Measurements from ENCODE around the gene ABL1.
A peak's percentile ranks its signal among the peaks of the same experiment; 100 is the strongest.

Gene ABL1

DNA sequence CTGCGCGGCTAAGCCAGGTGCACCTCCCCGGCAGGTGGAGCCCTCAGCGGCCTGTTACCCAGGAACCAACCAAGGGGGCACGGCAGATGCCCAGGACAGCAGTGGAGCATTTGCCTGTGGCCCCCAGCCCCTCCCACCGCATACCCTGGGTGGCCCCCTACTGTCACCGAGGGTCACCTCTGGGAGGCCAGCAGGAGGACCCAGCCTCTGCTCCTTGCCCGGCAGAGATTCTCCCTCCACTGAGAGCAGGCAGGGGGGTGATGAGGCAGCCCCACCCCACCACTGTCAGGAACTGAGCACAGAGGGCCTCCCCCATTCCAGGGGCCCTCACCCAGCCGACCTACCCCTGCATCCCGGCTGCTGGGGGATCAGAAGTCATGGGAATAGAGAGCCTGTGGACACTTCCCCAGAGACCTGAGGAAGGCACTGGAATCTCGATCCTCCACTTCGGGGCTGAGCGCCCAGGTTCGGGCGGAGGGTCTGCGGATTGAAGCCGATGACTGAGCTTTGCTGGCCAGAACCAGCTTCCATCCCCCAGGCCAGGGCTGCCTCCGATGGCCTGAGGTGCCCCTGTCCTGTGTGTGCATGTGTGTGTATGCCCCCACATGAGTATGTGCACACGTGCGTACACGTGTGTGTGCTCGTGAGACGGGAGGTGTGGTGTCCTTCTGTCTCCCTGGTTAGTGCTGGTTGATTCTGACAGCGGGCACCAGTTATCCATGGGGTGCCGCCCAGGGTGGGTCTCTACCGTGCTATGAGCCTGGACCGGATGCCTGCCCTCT, 61.4 kb downstream of the ABL1 start, which contains the start of gene QRFP:
Gene QRFP (minus strand): TSS at position 580 of the 782 bp plus-strand sequence. CDS start 2,974 bp downstream, outside the sequence.
- peak; percentile 1; the same call in 2 of the 3 replicates for ATAC-seq

DNA sequence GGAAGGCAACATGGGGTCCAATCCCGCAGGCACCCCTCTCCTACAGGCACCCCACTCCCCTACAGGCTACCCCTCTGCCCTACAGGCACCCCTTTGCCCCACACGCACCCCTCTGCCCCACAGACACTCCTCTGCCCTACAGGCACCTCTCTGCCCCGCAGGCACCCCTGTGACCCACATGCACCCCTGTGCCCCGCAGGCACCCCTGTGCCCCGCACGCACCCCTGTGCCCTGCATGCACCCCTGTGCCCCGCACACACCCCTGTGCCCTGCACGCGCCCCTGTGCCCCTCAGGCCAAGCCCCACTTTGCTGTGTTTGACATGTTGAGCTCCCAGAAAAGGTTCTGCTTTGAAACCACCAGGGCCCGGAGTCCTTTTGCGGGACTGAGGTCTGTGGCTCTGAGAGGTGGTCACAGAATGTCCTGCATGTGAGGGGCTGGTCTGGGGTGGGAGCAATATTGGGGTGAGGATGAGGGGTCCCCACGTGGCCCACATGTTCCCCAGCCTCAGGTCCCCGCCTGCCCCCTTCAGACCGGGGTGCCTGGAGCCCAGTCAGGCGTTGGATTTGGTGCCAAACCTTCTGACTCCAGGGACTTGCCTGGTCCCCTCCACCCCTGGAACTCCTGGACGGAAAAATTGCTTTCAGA, 62.2 kb downstream of the ABL1 start:
- no peak for TF ChIP-seq ZFP30 (CRISPR knock-in tag; IDR thresholded peaks at IDR 0.05)
- TF ChIP-seq, protein P1, sequence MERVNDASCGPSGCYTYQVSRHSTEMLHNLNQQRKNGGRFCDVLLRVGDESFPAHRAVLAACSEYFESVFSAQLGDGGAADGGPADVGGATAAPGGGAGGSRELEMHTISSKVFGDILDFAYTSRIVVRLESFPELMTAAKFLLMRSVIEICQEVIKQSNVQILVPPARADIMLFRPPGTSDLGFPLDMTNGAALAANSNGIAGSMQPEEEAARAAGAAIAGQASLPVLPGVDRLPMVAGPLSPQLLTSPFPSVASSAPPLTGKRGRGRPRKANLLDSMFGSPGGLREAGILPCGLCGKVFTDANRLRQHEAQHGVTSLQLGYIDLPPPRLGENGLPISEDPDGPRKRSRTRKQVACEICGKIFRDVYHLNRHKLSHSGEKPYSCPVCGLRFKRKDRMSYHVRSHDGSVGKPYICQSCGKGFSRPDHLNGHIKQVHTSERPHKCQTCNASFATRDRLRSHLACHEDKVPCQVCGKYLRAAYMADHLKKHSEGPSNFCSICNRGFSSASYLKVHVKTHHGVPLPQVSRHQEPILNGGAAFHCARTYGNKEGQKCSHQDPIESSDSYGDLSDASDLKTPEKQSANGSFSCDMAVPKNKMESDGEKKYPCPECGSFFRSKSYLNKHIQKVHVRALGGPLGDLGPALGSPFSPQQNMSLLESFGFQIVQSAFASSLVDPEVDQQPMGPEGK (CRISPR knock-in tag; IDR thresholded peaks at IDR 0.05; ENCODE audit: borderline replicate concordance) = no peak
- no peak for TF ChIP-seq ARNTL (CRISPR knock-in tag; IDR thresholded peaks at IDR 0.05; ENCODE audit: borderline replicate concordance, low read depth)
- no peak for TF ChIP-seq BACH2 (CRISPR knock-in tag; IDR thresholded peaks at IDR 0.05; ENCODE audit: borderline replicate concordance)
- no peak for TF ChIP-seq ZNF565 (CRISPR knock-in tag; conservative IDR thresholded peaks at IDR 0.05; ENCODE audit: low read depth)
- TF ChIP-seq CSDC2 (CRISPR knock-in tag; IDR thresholded peaks at IDR 0.05) = no peak
- TF ChIP-seq SNAI2 (CRISPR knock-in tag; IDR thresholded peaks at IDR 0.05) = no peak
- TF ChIP-seq ZFP3 (CRISPR knock-in tag; IDR thresholded peaks at IDR 0.05) = no peak
- TF ChIP-seq ZC3H10 (CRISPR knock-in tag; IDR thresholded peaks at IDR 0.05) = no peak
- TF ChIP-seq PPARA (CRISPR knock-in tag; IDR thresholded peaks at IDR 0.05; ENCODE audit: borderline replicate concordance) = no peak
- TF ChIP-seq TCF4 (CRISPR knock-in tag; IDR thresholded peaks at IDR 0.05; ENCODE audit: borderline replicate concordance) = no peak
- TF ChIP-seq ZNF8 (CRISPR knock-in tag; IDR thresholded peaks at IDR 0.05) = no peak
- no peak for TF ChIP-seq OSR1 (CRISPR knock-in tag; IDR thresholded peaks at IDR 0.05)
- no peak for TF ChIP-seq TOX (CRISPR knock-in tag; IDR thresholded peaks at IDR 0.05; ENCODE audit: borderline replicate concordance)
- TF ChIP-seq, protein P2, sequence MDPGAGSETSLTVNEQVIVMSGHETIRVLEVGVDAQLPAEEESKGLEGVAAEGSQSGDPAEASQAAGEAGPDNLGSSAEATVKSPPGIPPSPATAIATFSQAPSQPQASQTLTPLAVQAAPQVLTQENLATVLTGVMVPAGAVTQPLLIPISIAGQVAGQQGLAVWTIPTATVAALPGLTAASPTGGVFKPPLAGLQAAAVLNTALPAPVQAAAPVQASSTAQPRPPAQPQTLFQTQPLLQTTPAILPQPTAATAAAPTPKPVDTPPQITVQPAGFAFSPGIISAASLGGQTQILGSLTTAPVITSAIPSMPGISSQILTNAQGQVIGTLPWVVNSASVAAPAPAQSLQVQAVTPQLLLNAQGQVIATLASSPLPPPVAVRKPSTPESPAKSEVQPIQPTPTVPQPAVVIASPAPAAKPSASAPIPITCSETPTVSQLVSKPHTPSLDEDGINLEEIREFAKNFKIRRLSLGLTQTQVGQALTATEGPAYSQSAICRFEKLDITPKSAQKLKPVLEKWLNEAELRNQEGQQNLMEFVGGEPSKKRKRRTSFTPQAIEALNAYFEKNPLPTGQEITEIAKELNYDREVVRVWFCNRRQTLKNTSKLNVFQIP (CRISPR knock-in tag; IDR thresholded peaks at IDR 0.05; ENCODE audit: borderline replicate concordance, low read depth) = no peak
- TF ChIP-seq, protein P3, sequence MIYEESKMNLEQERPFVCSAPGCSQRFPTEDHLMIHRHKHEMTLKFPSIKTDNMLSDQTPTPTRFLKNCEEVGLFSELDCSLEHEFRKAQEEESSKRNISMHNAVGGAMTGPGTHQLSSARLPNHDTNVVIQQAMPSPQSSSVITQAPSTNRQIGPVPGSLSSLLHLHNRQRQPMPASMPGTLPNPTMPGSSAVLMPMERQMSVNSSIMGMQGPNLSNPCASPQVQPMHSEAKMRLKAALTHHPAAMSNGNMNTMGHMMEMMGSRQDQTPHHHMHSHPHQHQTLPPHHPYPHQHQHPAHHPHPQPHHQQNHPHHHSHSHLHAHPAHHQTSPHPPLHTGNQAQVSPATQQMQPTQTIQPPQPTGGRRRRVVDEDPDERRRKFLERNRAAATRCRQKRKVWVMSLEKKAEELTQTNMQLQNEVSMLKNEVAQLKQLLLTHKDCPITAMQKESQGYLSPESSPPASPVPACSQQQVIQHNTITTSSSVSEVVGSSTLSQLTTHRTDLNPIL (CRISPR knock-in tag; IDR thresholded peaks at IDR 0.05; ENCODE audit: low read depth) = no peak
- TF ChIP-seq, protein P4, sequence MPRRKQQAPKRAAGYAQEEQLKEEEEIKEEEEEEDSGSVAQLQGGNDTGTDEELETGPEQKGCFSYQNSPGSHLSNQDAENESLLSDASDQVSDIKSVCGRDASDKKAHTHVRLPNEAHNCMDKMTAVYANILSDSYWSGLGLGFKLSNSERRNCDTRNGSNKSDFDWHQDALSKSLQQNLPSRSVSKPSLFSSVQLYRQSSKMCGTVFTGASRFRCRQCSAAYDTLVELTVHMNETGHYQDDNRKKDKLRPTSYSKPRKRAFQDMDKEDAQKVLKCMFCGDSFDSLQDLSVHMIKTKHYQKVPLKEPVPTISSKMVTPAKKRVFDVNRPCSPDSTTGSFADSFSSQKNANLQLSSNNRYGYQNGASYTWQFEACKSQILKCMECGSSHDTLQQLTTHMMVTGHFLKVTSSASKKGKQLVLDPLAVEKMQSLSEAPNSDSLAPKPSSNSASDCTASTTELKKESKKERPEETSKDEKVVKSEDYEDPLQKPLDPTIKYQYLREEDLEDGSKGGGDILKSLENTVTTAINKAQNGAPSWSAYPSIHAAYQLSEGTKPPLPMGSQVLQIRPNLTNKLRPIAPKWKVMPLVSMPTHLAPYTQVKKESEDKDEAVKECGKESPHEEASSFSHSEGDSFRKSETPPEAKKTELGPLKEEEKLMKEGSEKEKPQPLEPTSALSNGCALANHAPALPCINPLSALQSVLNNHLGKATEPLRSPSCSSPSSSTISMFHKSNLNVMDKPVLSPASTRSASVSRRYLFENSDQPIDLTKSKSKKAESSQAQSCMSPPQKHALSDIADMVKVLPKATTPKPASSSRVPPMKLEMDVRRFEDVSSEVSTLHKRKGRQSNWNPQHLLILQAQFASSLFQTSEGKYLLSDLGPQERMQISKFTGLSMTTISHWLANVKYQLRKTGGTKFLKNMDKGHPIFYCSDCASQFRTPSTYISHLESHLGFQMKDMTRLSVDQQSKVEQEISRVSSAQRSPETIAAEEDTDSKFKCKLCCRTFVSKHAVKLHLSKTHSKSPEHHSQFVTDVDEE (CRISPR knock-in tag; IDR thresholded peaks at IDR 0.05) = no peak
- no peak for TF ChIP-seq ZNF70 (CRISPR knock-in tag; IDR thresholded peaks at IDR 0.05)
- TF ChIP-seq, protein P5, sequence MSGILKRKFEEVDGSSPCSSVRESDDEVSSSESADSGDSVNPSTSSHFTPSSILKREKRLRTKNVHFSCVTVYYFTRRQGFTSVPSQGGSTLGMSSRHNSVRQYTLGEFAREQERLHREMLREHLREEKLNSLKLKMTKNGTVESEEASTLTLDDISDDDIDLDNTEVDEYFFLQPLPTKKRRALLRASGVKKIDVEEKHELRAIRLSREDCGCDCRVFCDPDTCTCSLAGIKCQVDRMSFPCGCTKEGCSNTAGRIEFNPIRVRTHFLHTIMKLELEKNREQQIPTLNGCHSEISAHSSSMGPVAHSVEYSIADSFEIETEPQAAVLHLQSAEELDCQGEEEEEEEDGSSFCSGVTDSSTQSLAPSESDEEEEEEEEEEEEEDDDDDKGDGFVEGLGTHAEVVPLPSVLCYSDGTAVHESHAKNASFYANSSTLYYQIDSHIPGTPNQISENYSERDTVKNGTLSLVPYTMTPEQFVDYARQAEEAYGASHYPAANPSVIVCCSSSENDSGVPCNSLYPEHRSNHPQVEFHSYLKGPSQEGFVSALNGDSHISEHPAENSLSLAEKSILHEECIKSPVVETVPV (CRISPR knock-in tag; IDR thresholded peaks at IDR 0.05) = no peak
- TF ChIP-seq ESRRG (CRISPR knock-in tag; IDR thresholded peaks at IDR 0.05) = no peak
- peak; percentile 3; the same call in 2 of the 3 replicates for ATAC-seq

More for the DNA sequence above, 61.4 kb downstream of the ABL1 start, which contains the start of gene QRFP:
- TF ChIP-seq, protein P1 (CRISPR knock-in tag; IDR thresholded peaks at IDR 0.05; ENCODE audit: borderline replicate concordance) = no peak
- TF ChIP-seq TCF4 (CRISPR knock-in tag; IDR thresholded peaks at IDR 0.05; ENCODE audit: borderline replicate concordance) (no peak), RARB (CRISPR knock-in tag; IDR thresholded peaks at IDR 0.05) (no peak), ZNF8 (CRISPR knock-in tag; IDR thresholded peaks at IDR 0.05) (no peak), ZNF565 (CRISPR knock-in tag; conservative IDR thresholded peaks at IDR 0.05; ENCODE audit: low read depth) (no peak), SNAI2 (CRISPR knock-in tag; IDR thresholded peaks at IDR 0.05) (no peak), ESRRG (CRISPR knock-in tag; IDR thresholded peaks at IDR 0.05) (no peak), BACH2 (CRISPR knock-in tag; IDR thresholded peaks at IDR 0.05; ENCODE audit: borderline replicate concordance) (no peak), ZC3H10 (CRISPR knock-in tag; IDR thresholded peaks at IDR 0.05) (no peak)
- TF ChIP-seq, protein P2 (CRISPR knock-in tag; IDR thresholded peaks at IDR 0.05; ENCODE audit: borderline replicate concordance, low read depth) = no peak
